GM19023 (cell line): ENCODE results near the gene CRB3.
A peak's percentile ranks its signal among the peaks of the same experiment; 100 is the strongest.

Source experiments
- ATAC-seq: cut with Tn5 transposase; IDR thresholded peaks from one replicate; pipeline ENCODE4 v1.9.1; 2021; ENCODE audit warnings: mild to moderate bottlenecking, moderate library complexity; ENCODE audit not compliant: unreplicated experiment

The CRB3 gene

GRCh38 chr19:6431891-6432290, 32.2 kb upstream of the CRB3 start:
- ATAC-seq, result no peak

GRCh38 chr19:6433165-6433564, 30.9 kb upstream of the CRB3 start:
- ATAC-seq, result no peak

GRCh38 chr19:6433663-6434062, 30.4 kb upstream of the CRB3 start, which contains the start of gene SLC25A41:
SLC25A41 (minus strand) TSS chr19:6433763; CDS start chr19:6433693, 70 bp downstream.
- no peak for ATAC-seq

GRCh38 chr19:6439743-6440142, 24.3 kb upstream of the CRB3 start:
- ATAC-seq, result no peak

- ATAC-seq, result no peak
Measured at GRCh38 chr19:6440905-6441304, 23.2 kb upstream of the CRB3 start.

- no peak for ATAC-seq
Measured at GRCh38 chr19:6442087-6442688, 21.9 kb upstream of the CRB3 start.

GRCh38 chr19:6443986-6444385, 20.1 kb upstream of the CRB3 start:
- ATAC-seq, result no peak

GRCh38 chr19:6446452-6446851, 17.6 kb upstream of the CRB3 start:
- ATAC-seq, result no peak

- ATAC-seq, result no peak
Measured at GRCh38 chr19:6448045-6448444, 16.0 kb upstream of the CRB3 start.

GRCh38 chr19:6450166-6450565, 13.9 kb upstream of the CRB3 start:
- no peak for ATAC-seq

- no peak for ATAC-seq
Measured at GRCh38 chr19:6451583-6452222, 12.4 kb upstream of the CRB3 start.

- no peak for ATAC-seq
Measured at GRCh38 chr19:6452223-6452614, 11.9 kb upstream of the CRB3 start.

GRCh38 chr19:6452899-6453298, 11.2 kb upstream of the CRB3 start:
- ATAC-seq, result no peak

- no peak for ATAC-seq
Measured at GRCh38 chr19:6453951-6454565, 10.0 kb upstream of the CRB3 start.

- ATAC-seq, result no peak
Measured at GRCh38 chr19:6455924-6456323, 8.1 kb upstream of the CRB3 start.

- no peak for ATAC-seq
Measured at GRCh38 chr19:6457958-6458694, 5.9 kb upstream of the CRB3 start.

GRCh38 chr19:6458695-6459261, 5.3 kb upstream of the CRB3 start:
- ATAC-seq, result no peak

GRCh38 chr19:6459262-6460098, 4.6 kb upstream of the CRB3 start, which contains the start of gene SLC25A23:
SLC25A23 (minus strand) TSS chr19:6459792; CDS start chr19:6459628, 164 bp downstream.
- peak; percentile 39 for ATAC-seq

GRCh38 chr19:6460099-6460884, 3.8 kb upstream of the CRB3 start:
- peak; percentile 78 for ATAC-seq

- no peak for ATAC-seq
Measured at GRCh38 chr19:6465006-6465405, 935 bp downstream of the CRB3 start.
